ENCODE data around the gene TSG101.

Gene TSG101

DNA sequence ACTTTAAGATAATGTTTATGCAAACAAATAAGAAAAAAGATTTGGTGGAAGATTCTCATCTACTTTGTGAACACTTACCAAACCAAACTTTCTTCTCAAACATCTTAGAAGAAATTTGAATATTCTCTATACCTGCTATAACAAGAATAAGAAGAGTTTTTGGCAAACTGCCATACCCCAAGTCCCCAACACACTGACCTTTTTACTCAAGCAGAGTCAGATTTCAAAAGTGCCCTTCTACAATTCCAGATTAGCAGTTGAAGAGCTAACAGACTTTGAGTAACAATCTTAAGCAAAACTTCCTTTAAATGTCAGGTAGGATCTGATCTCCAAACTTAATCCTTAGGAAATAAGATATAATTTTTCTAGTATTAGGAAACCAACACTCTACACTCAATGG lies 33.9 kb downstream of the TSG101 start:
- no peak for DNase-seq (ENCODE audit: low read depth)

DNA sequence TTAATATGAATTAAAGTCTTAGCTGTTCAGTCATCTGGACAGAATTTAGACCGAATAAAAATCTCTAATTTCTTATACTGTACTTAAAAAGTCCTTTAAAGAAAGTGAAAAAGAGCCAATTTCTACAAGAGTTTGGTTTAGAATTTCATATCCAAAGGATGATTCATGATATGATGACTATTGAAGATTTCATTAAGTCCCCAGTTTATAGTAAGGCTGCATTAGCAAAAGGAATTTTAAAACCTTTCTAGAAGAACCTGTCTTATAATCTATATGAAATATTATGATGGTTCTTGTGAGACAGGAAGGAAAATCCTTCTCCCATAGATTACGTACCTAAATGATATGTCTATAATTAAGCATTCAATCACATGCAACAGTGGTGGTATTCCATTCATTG lies 34.8 kb downstream of the TSG101 start:
- DNase-seq (ENCODE audit: low read depth) = no peak

DNA sequence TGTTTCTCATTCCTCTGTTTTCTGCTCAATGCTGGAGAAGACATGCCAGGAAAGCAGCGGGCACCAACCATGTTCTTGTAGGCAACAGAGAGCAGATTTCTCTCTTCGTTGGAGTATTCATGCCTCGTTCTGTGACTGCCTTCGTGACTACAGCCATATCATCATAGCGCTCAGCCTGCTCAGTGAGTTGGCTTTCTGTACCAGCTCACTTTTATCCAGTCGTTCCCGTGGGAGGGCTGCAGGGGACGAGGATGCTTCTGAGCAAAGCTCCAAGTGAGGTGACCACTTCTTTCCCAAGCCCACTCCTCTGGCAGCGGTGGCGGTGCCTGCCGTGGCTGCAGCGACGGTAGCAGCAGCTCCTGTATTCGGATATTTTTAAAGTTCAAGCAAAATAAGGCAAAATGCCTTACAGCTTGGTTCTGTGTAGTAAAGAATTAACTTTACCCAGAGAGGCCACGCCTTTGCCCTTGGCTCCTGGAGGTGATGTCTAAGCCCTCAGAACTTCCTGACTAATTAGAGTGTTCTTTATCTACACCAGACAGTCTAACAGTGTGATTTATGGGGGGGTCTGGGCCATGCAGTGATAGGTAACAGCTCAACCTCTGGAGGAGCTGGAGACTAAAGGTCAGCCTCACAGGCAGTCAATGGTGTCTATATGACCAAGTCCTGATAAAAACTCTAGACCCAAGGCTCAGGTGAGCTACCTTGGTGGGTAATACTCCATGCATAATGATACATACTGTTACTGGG lies 35.8 kb downstream of the TSG101 start:
- no peak for DNase-seq (ENCODE audit: low read depth)

DNA sequence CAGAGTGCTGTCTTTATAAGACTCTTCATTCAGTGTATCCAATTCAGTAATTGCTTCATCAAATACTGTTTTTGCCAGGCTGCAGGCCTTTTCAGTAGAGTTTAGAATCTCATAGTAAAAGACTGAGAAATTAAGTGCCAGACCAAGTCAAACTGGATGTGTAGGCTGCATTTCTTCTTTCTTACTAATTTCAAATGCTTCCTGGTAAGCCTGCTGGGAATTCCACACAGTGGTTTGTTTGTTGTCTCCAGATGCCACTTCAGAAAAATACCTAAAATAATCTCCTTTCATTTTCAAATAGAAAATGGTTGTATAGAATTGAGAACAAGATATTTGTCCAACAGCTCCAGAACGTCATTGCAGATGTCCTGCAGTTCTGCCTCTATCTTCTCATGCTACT lies 36.4 kb downstream of the TSG101 start:
- no peak for DNase-seq (ENCODE audit: low read depth)

DNA sequence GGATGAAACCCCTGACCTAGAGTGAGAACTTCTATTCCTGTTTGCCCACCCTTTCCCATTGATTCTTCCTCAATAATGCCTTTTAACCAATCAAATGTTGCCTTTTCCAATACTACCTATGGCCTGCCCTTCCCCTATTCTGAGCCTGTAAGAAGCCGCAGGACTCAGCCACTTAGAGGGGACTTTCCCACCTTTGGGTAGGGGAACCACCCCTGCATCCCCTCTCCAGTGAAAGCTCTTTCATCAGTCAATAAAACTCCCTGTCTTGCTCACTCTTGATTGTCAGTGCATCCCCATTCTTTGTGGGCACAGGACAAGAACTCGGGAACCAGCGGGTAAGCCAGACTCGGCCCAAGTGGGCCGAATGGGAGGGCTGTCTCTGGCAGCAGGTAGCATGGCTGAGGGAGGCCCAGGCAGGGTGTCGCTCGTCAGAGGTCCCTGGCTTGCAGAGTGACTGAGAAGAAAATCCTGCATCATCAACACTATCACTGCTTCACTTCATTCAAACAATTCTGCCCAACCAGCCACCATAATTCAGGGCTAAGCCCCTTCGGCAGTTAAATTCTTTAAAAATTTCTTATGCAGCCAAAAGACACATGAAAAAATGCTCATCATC lies 40.7 kb downstream of the TSG101 start:
- DNase-seq (ENCODE audit: low read depth) = no peak

DNA sequence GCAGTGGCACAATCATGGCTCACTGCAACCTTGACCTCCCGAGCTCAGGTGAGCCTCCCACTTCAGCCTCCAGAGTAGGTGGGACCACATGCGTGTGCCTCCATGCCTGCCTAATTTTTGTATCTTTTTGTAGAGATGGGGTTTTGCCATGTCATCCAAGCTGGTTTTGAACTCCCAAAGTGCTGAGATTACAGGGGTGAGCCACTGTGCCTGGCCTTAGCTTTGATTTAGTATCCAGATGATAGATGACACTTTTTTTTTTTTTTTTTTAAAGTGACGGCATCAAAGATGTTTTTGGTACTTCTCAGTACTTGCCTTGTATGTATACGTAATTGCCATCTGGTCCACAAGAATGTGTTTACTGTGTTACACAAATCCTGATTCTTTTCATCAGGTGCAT lies 47.7 kb downstream of the TSG101 start:
- DNase-seq (ENCODE audit: low read depth) = no peak

DNA sequence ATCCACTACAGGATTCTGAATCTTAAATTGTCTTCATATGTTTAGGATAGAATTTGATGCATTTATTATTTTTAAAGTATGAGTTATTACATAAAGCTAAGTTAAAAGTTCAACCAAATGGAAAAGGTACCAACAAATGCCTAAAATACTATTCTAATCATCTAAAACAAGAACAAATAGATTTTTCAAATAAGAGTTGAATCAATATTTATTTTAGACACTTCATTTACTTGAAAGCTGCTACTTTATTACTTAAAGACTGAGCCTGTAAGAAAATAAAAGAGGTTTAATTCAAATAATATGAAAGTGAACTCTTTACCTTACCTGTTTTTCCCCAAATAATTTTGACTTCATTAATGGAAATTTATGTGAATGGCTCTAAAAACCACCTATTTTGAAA lies 54.2 kb downstream of the TSG101 start:
- DNase-seq (ENCODE audit: low read depth) = no peak

DNA sequence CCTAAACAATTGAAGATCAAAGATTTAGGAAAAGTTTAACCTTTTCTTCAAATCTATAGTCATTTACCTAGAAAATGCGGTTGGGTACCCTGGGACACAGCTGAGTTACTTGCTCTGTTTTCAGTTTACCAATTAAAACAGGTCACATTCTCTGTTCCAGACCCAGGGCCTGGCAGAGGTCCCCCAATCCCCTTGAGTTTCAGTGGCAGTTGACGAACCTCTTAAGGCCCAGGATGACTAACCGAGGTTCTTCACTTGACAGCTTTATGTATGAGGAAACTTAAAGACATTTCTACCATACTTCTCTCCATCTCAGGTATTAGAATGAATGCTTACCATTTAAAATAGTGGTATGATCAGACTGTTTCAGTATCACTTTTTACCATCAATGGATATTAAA lies 54.7 kb downstream of the TSG101 start:
- DNase-seq (ENCODE audit: low read depth) = no peak

DNA sequence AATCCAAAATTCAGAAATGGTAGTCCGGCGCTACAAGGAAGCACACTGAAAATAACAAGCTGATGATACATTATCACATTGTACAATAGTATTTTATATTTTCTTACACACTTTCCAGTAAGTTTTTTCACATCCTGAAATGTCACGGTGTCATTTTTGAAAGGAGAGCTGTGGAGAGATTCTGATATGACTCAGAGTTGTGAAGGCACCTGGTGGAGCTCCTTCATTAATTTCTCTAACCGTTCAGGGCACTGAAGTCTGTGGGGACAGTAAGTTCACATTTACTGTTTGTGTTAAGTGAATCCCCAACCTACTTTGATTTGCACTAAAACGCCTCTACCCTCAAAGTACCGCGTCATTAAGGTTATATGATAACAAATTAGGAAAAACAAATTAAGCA lies 57.8 kb downstream of the TSG101 start:
- DNase-seq (ENCODE audit: low read depth) = no peak

DNA sequence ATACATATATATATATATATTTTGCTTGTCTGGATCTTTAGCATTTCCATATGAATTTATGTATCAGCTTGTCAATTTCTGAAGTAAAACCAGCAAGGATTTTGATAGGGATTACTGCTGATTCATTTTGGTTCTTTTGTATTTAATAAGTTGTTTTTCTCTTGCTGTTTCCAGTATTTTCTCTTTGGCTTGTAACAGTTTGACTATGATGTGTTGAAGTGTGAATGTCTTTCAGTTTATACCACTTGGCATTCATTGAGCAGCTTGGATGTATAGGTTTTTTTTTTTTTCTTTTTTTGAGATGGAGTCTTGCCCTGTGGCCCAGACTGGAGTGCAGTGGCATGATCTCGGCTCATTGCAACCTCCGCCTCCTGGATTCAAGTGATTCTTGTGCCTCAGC lies 58.7 kb downstream of the TSG101 start:
- no peak for DNase-seq (ENCODE audit: low read depth)

DNA sequence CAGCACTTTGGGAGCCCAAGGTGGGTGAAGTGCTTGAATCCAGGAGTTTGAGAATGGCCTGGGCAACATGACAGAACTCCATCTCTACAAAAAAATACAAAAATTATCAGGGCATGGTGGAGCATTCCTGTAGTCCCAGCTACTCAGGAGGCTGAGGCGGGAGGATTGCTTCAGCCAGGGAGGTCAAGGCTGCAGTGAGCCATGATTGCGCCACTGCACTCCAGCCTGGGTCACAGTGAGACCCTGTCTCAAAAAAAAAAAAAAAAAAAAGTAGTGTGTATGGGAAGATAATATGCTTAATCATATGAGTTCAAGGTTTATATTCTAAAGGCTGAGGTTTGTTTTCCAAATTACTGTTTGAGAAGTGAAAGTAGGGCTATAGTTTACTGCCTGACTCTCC lies 60.3 kb downstream of the TSG101 start:
- DNase-seq (ENCODE audit: low read depth) = no peak

DNA sequence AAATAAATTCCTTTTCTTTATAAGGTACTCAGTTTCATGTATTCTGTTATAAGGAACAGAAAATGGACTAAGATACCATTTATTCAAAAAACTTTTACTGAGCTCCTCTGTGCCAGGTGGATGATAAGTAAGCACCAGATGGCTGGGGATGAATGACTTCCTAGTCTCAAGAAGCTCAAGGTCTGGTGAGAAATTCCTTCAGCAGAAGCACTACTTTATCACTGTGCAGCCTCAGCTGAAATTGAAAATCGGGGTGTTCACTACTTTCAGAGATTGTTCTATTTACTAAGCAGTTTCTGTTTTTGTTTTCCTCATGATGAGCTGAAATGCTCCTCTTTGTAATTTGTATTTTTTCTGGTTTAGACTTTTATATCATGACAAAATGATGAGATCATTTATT lies 63.3 kb downstream of the TSG101 start:
- no peak for DNase-seq (ENCODE audit: low read depth)

DNA sequence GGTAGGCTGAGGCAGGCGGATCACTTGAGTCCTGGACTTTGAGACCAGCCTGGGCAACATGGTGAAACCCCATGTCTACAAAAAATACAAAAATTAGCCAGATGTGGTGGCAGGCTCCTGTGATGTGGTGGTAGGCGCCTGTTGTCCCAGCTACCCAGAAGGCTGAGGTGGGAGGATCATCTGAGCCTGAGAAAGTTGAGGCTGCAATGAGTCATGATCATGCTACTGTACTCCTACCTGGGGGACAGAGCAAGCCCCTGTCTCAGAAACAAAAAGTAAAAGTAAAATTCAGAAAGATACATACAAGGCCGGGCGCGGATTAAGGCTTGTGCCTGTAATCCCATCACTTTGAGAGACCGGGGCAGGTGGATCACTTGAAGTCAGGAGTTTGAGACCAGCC lies 64.8 kb downstream of the TSG101 start:
- no peak for DNase-seq (ENCODE audit: low read depth)

DNA sequence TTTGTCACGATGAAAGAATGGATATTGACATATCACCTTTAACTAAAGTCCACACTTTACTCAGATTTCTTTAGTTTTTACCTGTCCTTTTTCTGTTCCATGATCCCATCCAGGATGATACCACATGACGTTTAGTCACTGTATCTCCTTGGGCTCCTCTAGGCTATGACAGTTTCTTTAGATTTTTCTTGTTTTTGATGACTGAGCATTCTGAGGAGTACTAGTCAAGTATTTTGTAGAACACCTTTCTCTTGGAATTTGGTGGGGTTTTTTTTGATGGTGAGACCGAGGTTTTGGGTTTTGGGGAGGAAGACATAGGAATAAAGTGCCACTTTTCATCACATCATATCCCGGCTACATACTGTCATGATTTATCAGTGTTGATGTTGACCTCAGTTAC lies 67.1 kb downstream of the TSG101 start:
- DNase-seq (ENCODE audit: low read depth) = no peak

DNA sequence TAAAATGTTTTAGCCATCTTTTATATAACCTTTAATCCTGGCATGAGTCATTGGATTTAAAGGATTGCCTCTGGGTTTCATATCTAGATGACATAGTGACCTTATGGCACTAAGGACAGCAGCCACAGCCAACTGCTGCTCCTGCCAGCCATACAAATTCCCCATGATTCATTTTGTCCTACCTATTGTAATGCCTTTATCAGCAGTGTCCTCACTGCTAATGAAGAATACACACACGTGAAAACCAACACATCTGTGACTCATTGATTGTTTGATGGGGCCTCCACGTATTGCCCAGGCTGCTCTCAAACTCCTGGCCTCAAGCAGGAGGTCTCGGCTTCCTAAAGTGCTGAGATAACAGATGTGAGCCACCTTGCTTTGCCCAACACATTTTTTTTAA lies 69.3 kb downstream of the TSG101 start:
- no peak for DNase-seq (ENCODE audit: low read depth)

DNA sequence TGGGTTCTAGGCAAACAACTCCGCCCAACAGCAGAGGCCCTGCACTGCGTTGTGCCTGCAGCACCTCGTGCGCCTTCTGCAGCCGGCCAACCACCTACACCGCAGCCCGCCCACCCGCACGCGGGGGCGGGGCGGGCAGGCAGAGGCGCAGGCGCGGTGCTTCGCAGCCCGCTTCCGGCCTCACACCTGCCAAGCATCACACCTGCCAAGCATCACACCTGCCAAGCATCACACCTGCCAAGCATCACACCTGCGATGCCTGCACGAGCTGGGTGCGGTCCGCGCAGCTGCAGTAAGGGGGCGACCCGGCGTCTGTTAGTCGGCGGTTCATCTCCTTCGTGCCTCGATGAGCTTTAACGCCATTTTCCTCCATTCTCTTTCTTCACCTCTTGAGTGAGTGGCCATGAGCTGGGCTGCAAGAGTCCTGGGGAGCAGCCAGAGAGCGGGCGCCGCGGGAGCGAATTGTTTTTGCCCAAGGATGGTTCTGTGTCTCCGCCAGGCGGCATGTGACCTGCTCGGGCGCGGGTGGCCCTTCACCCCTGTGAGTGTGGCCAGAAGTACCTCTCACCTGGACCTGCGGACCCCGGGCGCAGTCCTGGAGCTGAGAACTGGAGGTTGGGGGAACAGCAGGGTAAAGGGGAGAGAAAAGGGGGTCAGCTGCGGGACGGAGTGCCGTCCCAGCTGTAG lies 70.9 kb downstream of the TSG101 start, which contains the start of gene LDHAL6A:
LDHAL6A (plus strand) TSS at position 171 of the 687 bp plus-strand sequence. CDS start 825 bp downstream, outside the sequence.
- no peak for DNase-seq (ENCODE audit: low read depth)

DNA sequence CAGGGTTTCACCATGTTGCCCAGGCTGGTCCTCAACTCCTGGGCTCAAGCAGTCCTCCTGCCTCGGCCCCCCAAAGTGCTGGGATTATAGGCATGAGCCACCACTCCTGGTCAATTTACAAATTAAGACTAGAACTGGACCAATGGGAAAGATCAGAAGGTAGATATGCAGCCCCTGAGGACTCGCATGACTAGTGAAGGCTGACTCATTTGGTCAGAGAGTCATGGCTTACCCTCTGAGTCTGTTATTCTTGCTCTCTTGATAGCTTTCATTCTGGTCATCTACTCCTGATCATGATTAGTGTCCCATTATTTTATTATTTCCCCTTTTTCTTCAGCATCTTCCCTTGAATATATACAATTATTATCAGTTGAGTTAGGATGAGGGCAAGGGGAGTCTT lies 73.8 kb downstream of the TSG101 start:
- DNase-seq (ENCODE audit: low read depth) = no peak

DNA sequence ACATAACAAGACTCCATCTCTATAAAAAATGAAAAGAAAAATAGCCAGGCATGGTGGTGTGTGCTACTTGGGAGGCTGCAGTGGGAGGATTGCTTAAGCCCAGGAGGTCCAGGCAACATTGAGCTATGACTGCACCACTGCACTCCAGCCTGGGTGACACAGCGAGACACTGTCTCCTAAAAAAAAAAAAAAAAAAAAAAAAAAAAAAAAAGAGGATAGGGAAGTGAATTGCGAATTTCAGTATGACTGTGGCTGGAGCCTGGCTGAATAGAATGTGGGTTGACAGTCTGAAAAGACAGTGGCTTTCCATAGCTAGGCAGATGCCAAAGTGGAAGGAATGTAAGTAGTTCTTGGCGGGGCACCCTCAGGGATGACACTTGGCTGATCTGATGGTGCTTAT lies 77.5 kb downstream of the TSG101 start:
- DNase-seq (ENCODE audit: low read depth) = no peak

DNA sequence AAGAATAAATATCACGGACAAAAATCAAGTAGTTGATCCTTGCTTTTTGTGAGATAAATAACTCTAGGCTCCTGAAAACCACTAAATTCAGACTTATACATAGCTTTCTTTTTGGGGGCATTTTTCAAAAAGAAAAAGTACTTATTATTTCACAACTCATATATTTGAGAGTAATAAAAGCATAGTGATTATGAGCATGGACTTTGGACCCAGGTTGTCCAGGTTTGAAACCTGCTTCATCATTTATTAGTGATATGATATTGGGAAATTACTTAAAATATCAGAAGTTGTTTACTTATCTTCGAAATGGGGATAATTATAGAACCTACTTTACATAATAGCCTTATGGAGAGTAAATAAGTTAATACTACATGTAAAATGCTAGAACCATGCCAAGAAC lies 88.1 kb downstream of the TSG101 start:
- DNase-seq (ENCODE audit: low read depth) = no peak

Data from activated T-helper 9 cell treated with anti-CD3 and anti-CD28 coated beads, Interleukin-2, amount 50 U/mL, for 16 hours (primary cell).